OCI-LY3 (cell line): Measurements from ENCODE around the gene ACCS.

Source experiments
- H2AFZ ChIP-seq: fragments of 200-600, 300-600 bp; shearing (Covaris generic); 2 replicates; pipeline ENCODE4 v1.6.0; 2014; ENCODE audit warnings: antibody characterized with exemption, low read depth, low read length
- H3K27ac ChIP-seq: fragments of 200-600, 300-600 bp; sonication (generic); 2 replicates; pipeline ENCODE4 v1.5.1; 2014; ENCODE audit warnings: mild to moderate bottlenecking, low read length, moderate library complexity, mixed read lengths
- H3K27me3 ChIP-seq: fragments of 200-600, 300-600 bp; sonication (generic); 2 replicates; pipeline ENCODE4 v1.6.1; 2014; ENCODE audit warnings: low read depth, low read length, mixed read lengths
- H3K36me3 ChIP-seq: fragments of 200-600, 300-600 bp; sonication (generic); replicated peaks from 2 replicates; pipeline ENCODE3; 2014; ENCODE audit warnings: low read depth, low read length, mixed read lengths
- H3K4me1 ChIP-seq: fragments of 300-600, 200-600 bp; sonication (generic); 2 replicates; pipeline ENCODE4 v1.6.1; 2014; ENCODE audit warnings: low read length, mixed read lengths
- H3K4me2 ChIP-seq: fragments of 200-600, 300-600 bp; sonication (generic); 2 replicates; pipeline ENCODE4 v1.6.1; 2014; ENCODE audit warnings: low read length, mixed read lengths
- H3K4me3 ChIP-seq: fragments of 300-600, 200-600 bp; sonication (generic); 2 replicates; pipeline ENCODE4 v1.5.1; 2014; ENCODE audit warnings: antibody characterized with exemption, mild to moderate bottlenecking, low read length, moderate library complexity
- H3K79me2 ChIP-seq: fragments of 300-600, 200-600 bp; shearing (Covaris generic); 2 replicates; pipeline ENCODE4 v1.6.1; 2014; ENCODE audit warnings: mild to moderate bottlenecking, low read length, mixed read lengths
- H3K9ac ChIP-seq: fragments of 300-600, 200-600 bp; shearing (Covaris generic); 2 replicates; pipeline ENCODE4 v1.6.0; 2014; ENCODE audit warnings: mild to moderate bottlenecking, low read length, moderate library complexity
- H3K9me3 ChIP-seq: fragments of 200-600, 300-600 bp; shearing (Covaris generic); 2 replicates; pipeline ENCODE4 v1.6.1; 2014; ENCODE audit warnings: low read length, mixed read lengths; ENCODE audit not compliant: insufficient read depth
- H4K20me1 ChIP-seq: fragments of 200-600, 300-600 bp; sonication (generic); 2 replicates; pipeline ENCODE4 v1.6.1; 2016; ENCODE audit warnings: low read length, mixed read lengths; ENCODE audit not compliant: insufficient read depth
- CTCF ChIP-seq: fragments of 200-600, 300-600 bp; sonication (generic); IDR thresholded peaks from 2 replicates; pipeline ENCODE4 v1.5.1; 2014; ENCODE audit warnings: antibody characterized with exemption, low read length, low read depth
- EZH2phosphoT487 ChIP-seq: fragments of 200-600 bp; shearing (Covaris generic); IDR thresholded peaks from 2 replicates; pipeline ENCODE4 v1.6.1; 2018; ENCODE audit warnings: antibody characterized with exemption, mixed run types, low read depth

The ACCS gene

DNA sequence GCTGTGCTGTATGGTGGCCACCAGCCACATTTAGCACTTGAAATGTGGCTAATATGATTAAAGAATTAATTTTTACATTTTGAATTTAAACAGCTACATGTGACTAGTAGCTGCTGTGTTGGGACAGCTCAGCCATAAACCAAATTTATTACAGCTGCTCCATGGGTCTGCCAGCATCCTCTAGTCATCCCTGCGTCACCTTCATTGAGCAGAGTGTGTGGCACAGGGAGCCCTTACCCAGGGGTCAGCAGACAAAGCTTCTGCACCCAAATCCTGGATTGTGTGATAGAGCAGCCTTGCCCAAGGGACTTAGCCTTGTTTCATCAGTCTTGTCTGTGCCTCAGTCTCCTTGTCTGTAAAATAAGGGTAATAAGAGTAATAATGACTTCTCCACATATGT, 37.7 kb upstream of the ACCS start:
- Histone ChIP-seq H3K4me3 (no peak overlapping the region), H3K9ac (no peak overlapping the region), H2AFZ (no peak overlapping the region), H3K27me3 (no peaks in the 10 kb centered on the region), H4K20me1 (no peaks in the 10 kb centered on the region), H3K27ac (no peak overlapping the region), H3K79me2 (no peaks in the 10 kb centered on the region), H3K4me2 (no peak overlapping the region), H3K36me3 (peaks cover 26% of the 10 kb centered on the region), H3K4me1 (peaks cover 44% of the 10 kb centered on the region), H3K9me3 (peaks cover 19% of the 10 kb centered on the region)
- TF ChIP-seq CTCF (no peak), EZH2phosphoT487 (no peak)

GRCh38 chr11:44028816-44029506, 37.1 kb upstream of the ACCS start:
- peaks cover 49% of the 10 kb centered on the region for H3K4me1 ChIP-seq
- peaks cover 20% of the 10 kb centered on the region for H3K9me3 ChIP-seq
- H3K36me3 ChIP-seq: peaks cover 27% of the 10 kb centered on the region
- no peaks in the 10 kb centered on the region for H3K79me2 ChIP-seq
- H3K4me2 ChIP-seq: no peak overlapping the region
- no peak overlapping the region for H3K4me3 ChIP-seq
- H4K20me1 ChIP-seq: no peaks in the 10 kb centered on the region
- peak overlapping the region; percentile 11; the same call in 1 of the 2 replicates for H3K27ac ChIP-seq
- H2AFZ ChIP-seq: no peak overlapping the region
- TF ChIP-seq EZH2phosphoT487: no peak
- no peak for TF ChIP-seq CTCF
- H3K27me3 ChIP-seq: no peaks in the 10 kb centered on the region
- H3K9ac ChIP-seq: no peak overlapping the region

DNA sequence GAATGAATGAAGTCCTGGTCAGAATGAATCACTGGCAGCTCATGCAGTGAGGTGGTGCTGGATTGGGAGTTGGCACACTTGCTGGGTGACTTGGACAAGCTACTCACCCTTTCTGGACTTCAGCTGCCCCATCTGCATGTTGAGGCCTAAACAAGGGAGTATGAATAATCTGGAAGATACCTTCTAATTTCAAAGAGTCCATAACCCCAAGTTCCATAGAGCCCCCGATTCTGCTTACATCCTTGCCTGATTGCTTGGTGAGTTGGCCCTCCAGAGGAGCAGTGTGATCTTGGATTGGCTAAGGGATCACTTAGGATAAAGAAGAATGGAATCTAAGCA, 36.6 kb upstream of the ACCS start:
- H3K4me2 ChIP-seq: no peak overlapping the region
- H3K36me3 ChIP-seq: peaks cover 27% of the 10 kb centered on the region
- H4K20me1 ChIP-seq: no peaks in the 10 kb centered on the region
- no peak overlapping the region for H2AFZ ChIP-seq
- no peaks in the 10 kb centered on the region for H3K79me2 ChIP-seq
- no peaks in the 10 kb centered on the region for H3K27me3 ChIP-seq
- no peak overlapping the region for H3K9ac ChIP-seq
- peaks cover 20% of the 10 kb centered on the region for H3K9me3 ChIP-seq
- TF ChIP-seq EZH2phosphoT487 (no peak), CTCF (no peak)
- H3K4me1 ChIP-seq: peaks cover 54% of the 10 kb centered on the region
- no peak overlapping the region for H3K4me3 ChIP-seq
- no peak overlapping the region; the same call in 1 of the 2 replicates for H3K27ac ChIP-seq

GRCh38 chr11:44029977-44030911, 35.8 kb upstream of the ACCS start:
- H2AFZ ChIP-seq: no peak overlapping the region

More at GRCh38 chr11:44029977-44030911, 35.8 kb upstream of the ACCS start:
- peaks cover 62% of the 10 kb centered on the region for H3K4me1 ChIP-seq
- no peak overlapping the region for H3K4me3 ChIP-seq
- H3K27ac ChIP-seq: peak overlapping the region; percentile 97
- H3K27me3 ChIP-seq: no peaks in the 10 kb centered on the region
- TF ChIP-seq CTCF: no peak
- H3K9ac ChIP-seq: peak overlapping the region; percentile 72
- no peaks in the 10 kb centered on the region for H3K79me2 ChIP-seq
- H3K9me3 ChIP-seq: peaks cover 20% of the 10 kb centered on the region
- H3K36me3 ChIP-seq: peaks cover 27% of the 10 kb centered on the region
- H3K4me2 ChIP-seq: peak overlapping the region; percentile 50; the same call in 1 of the 2 replicates
- no peaks in the 10 kb centered on the region for H4K20me1 ChIP-seq
